COLO668 (cell line): ENCODE measurements around the gene LAP3.
"Not testable (repeated sequence)": the region's sequence is repeated elsewhere in the genome, so short reads cannot be mapped to it uniquely, and the experiment has no call there.

Experiments
- DNase-seq: peaks from one replicate; lab custom pipeline; 2025; ENCODE audit not compliant: unreplicated experiment; lab: John Stamatoyannopoulos, UW

The LAP3 gene

GRCh38 chr4:17576932-17577664 is at the start of gene LAP3:
Gene LAP3 (plus strand): TSS chr4:17577198. CDS start chr4:17577466, 268 bp downstream.
- peak; percentile 96 for DNase-seq

GRCh38 chr4:17528551-17529165 is 48.3 kb upstream of the LAP3 start:
- DNase-seq = no peak

GRCh38 chr4:17531538-17532285 is 45.3 kb upstream of the LAP3 start:
- DNase-seq = no peak

- no peak for DNase-seq
These were observed 42.3 kb upstream of the LAP3 start for GRCh38 chr4:17534705-17535104.

GRCh38 chr4:17535242-17535641 is 41.8 kb upstream of the LAP3 start:
- DNase-seq = no peak

GRCh38 chr4:17535906-17536305 is 41.1 kb upstream of the LAP3 start:
- DNase-seq = no peak

- DNase-seq = not testable (repeated sequence)
These were observed 39.9 kb upstream of the LAP3 start for GRCh38 chr4:17537060-17537459.

GRCh38 chr4:17544205-17544604 is 32.8 kb upstream of the LAP3 start:
- DNase-seq = peak; percentile 79

- DNase-seq = peak; percentile 72
These were observed 32.2 kb upstream of the LAP3 start for GRCh38 chr4:17544831-17545234.

- DNase-seq = peak; percentile 20
These were observed 31.4 kb upstream of the LAP3 start for GRCh38 chr4:17545374-17546140.

GRCh38 chr4:17546222-17546621 is 30.8 kb upstream of the LAP3 start:
- DNase-seq = no peak

- DNase-seq = no peak
These were observed 30.3 kb upstream of the LAP3 start for GRCh38 chr4:17546678-17547077.

- no peak for DNase-seq
These were observed 26.4 kb upstream of the LAP3 start for GRCh38 chr4:17550549-17550948.

GRCh38 chr4:17552427-17552826 is 24.6 kb upstream of the LAP3 start:
- no peak for DNase-seq

- no peak for DNase-seq
These were observed 22.4 kb upstream of the LAP3 start for GRCh38 chr4:17554568-17554967.

GRCh38 chr4:17556498-17556897 is 20.5 kb upstream of the LAP3 start:
- DNase-seq = no peak

GRCh38 chr4:17557880-17558279 is 19.1 kb upstream of the LAP3 start:
- no peak for DNase-seq

GRCh38 chr4:17558941-17559708 is 17.9 kb upstream of the LAP3 start:
- no peak for DNase-seq

- DNase-seq = no peak
These were observed 17.3 kb upstream of the LAP3 start for GRCh38 chr4:17559709-17560048.

GRCh38 chr4:17560065-17560673 is 16.8 kb upstream of the LAP3 start:
- DNase-seq = no peak
